ENCODE measurements around the gene TMBIM4. TPM values are rescaled to one million over a fixed set of nuclear protein-coding genes. Genes with fewer than 3 reads are reported as not detected.

The TMBIM4 gene
- total and polyA plus RNA-seq, 2 of the 4 experiments (the other 2 are of a cell fraction), result 38.7 to 59.3 TPM

GRCh38 chr12:66203820-66204219 lies 34.0 kb upstream of the TMBIM4 start:
- Histone ChIP-seq H3K18ac (ENCODE audit: low read depth, low read length) (no peak overlapping the region), H3K14ac (replicated peaks; ENCODE audit: low read depth, low read length) (no peak overlapping the region), H4K20me1 (ENCODE audit: insufficient read depth, low read length) (no peaks in the 10 kb centered on the region), H3K4me2 (ENCODE audit: low read depth, low read length) (no peak overlapping the region), H3K9ac (ENCODE audit: low read depth, low read length) (no peak overlapping the region), H3K79me1 (ENCODE audit: low read depth in 1 of 2, low read length in 2 of 2) (no peaks in the 10 kb centered on the region), H3K9me3 (ENCODE audit: control insufficient read depth, insufficient read depth, low read length) (peaks cover 3% of the 10 kb centered on the region; the same call in 1 of the 2 replicates), H2BK5ac (ENCODE audit: low read depth, low read length, poor library complexity, severe bottlenecking) (no peak overlapping the region), H3K9me1 (ENCODE audit: insufficient read depth, low read length) (no peaks in the 10 kb centered on the region), H3K4ac (ENCODE audit: low read depth, low read length) (no peak overlapping the region), H3K27me3 (ENCODE audit: control insufficient read depth, insufficient read depth, low read length) (no peaks in the 10 kb centered on the region), H3K23ac (ENCODE audit: low read depth, low read length) (no peak overlapping the region), H2BK20ac (ENCODE audit: low read depth, low read length) (no peak overlapping the region), H3K4me1 (ENCODE audit: control insufficient read depth, insufficient read depth, low read length) (no peaks in the 10 kb centered on the region), H2BK15ac (ENCODE audit: low read depth, low read length) (no peak overlapping the region), H3K4me3 (ENCODE audit: insufficient read depth, low read depth, low read length) (no peak overlapping the region), H4K8ac (ENCODE audit: low read depth in 2 of 2, low read length in 2 of 2) (no peak overlapping the region), H2AK5ac (ENCODE audit: low read depth, low read length) (no peak overlapping the region), H3K27ac (ENCODE audit: insufficient read depth, low read length) (no peak overlapping the region), H2BK120ac (ENCODE audit: low read depth, low read length) (no peak overlapping the region), H2AK9ac (replicated peaks; ENCODE audit: low read depth, low read length, poor library complexity) (no peak overlapping the region), H4K5ac (ENCODE audit: low read depth, low read length) (no peak overlapping the region), H3K56ac (ENCODE audit: extremely low read depth, insufficient read depth, low read length) (no peak overlapping the region), H2AFZ (replicated peaks; ENCODE audit: low read length, poor library complexity) (no peak overlapping the region), H4K91ac (ENCODE audit: insufficient read depth, low read depth, low read length) (no peak overlapping the region), H3K36me3 (ENCODE audit: control insufficient read depth, insufficient read depth, low read length) (no peaks in the 10 kb centered on the region)
- in situ Hi-C loops (cut with MboI; ENCODE audit: low sequenced_read_pairs) (no loop called here), dilution Hi-C loops (cut with HindIII; ENCODE audit: low sequenced_read_pairs, unreplicated experiment) (no loop called here), intact Hi-C loops (cut with micrococcal nuclease) (no loop called here)
- WGBS, 2 experiments (ENCODE audit: extremely low coverage in 2 of 2, insufficient read length in 1 of 2), result no CpG with 5 or more reads among the region's 4 CpGs
- no TSS peak for BruUV-seq (replicated peaks)
- DNase-seq (no peak), ATAC-seq (ENCODE audit: low read depth) (no peak)
- POLR2A ChIA-PET (ENCODE audit: unreplicated experiment), result no interaction called here
- CTCF ChIA-PET, result no interaction called here
- TF ChIP-seq RAD21 (IDR thresholded peaks at IDR 0.05; ENCODE audit: low read length), result no peak
- no peak for TF ChIP-seq CTCF (conservative IDR thresholded peaks at IDR 0.05; ENCODE audit: low read depth, low read length)
- no peak for TF ChIP-seq CEBPB (IDR thresholded peaks at IDR 0.05; ENCODE audit: low read depth, low read length)
- no peak for TF ChIP-seq NFE2L2 (IDR thresholded peaks at IDR 0.05; ENCODE audit: low read depth, low read length)
- TF ChIP-seq CHD1 (IDR thresholded peaks at IDR 0.05; ENCODE audit: low read depth, low read length), result no peak
- no peak for TF ChIP-seq MXI1 (IDR thresholded peaks at IDR 0.05; ENCODE audit: borderline replicate concordance, low read depth, low read length)
- TF ChIP-seq SMC3 (IDR thresholded peaks at IDR 0.05; ENCODE audit: low read depth, low read length), result no peak
- no peak for TF ChIP-seq BHLHE40 (IDR thresholded peaks at IDR 0.05; ENCODE audit: low read depth, low read length)
- TF ChIP-seq FOS (IDR thresholded peaks at IDR 0.05; ENCODE audit: low read depth, low read length), result no peak
- no peak for TF ChIP-seq USF2 (IDR thresholded peaks at IDR 0.05; ENCODE audit: low read depth, low read length)
- no peak for TF ChIP-seq MAFK (IDR thresholded peaks at IDR 0.05; ENCODE audit: low read depth, low read length)

Measured in IMR-90 (cell line).